CD4-positive, alpha-beta T cell (primary cell): ENCODE measurements around the gene GJD2. TPM values are rescaled to one million over a fixed set of nuclear protein-coding genes. Genes with fewer than 3 reads are reported as not detected.

Source experiments
- ATAC-seq: fragments of 200-7000 bp; cut with Tn5 transposase; one replicate; pipeline ENCODE4 v1.10.0; 2022; ENCODE audit warnings: mild to moderate bottlenecking; ENCODE audit not compliant: poor library complexity
- CTCF ChIA-PET: fragments of 350-600 bp; sonication (Branson Sonifier 250); formaldehyde crosslinking; loops from one replicate; lab custom pipeline; 2021; ENCODE audit warnings: antibody characterized with exemption, inconsistent platforms; lab: Charles Lee
- POLR2A ChIA-PET: fragments of 350-600 bp; sonication (Branson Sonifier 250); formaldehyde crosslinking; loops from one replicate; lab custom pipeline; 2021; ENCODE audit warnings: antibody characterized with exemption, inconsistent platforms; lab: Charles Lee
- DNase-seq, 14 experiments: peaks; one replicate each; pipeline ENCODE4 v3.0.0-alpha.2; 2013 to 2020; ENCODE audit warnings: mixed read lengths in 2 of 14
- H3K27ac ChIP-seq, 2 donors: one replicate each; pipeline versions ENCODE4 v1.5.1 to v1.7.0; 2013; ENCODE audit warnings: low read length in 2 of 2, low read depth in 1 of 2, mild to moderate bottlenecking in 1 of 2
- H3K27me3 ChIP-seq, 2 experiments: 1 replicate in 1 of 2; 2 replicates in 1 of 2; pipeline versions ENCODE4 v1.6.1 to v1.7.0; 2013; ENCODE audit warnings: low read length in 2 of 2, control low read depth in 1 of 2, mild to moderate bottlenecking in 1 of 2, moderate library complexity in 1 of 2; ENCODE audit not compliant: insufficient read depth in 2 of 2, control insufficient read depth in 1 of 2
- H3K36me3 ChIP-seq: one replicate; pipeline ENCODE4 v1.6.1; 2013; ENCODE audit warnings: low read length, control low read depth; ENCODE audit not compliant: insufficient read depth
- H3K4me1 ChIP-seq: one replicate; pipeline ENCODE4 v1.6.1; 2013; ENCODE audit warnings: low read length, control low read depth; ENCODE audit not compliant: insufficient read depth
- H3K4me3 ChIP-seq: one replicate; pipeline ENCODE4 v1.5.1; 2013; ENCODE audit warnings: mild to moderate bottlenecking, low read length, moderate library complexity
- H3K9me3 ChIP-seq, 2 experiments: 1 replicate in 1 of 2; 2 replicates in 1 of 2; pipeline versions ENCODE4 v1.6.1 to v1.7.0; 2013; ENCODE audit warnings: low read length in 2 of 2, mild to moderate bottlenecking in 2 of 2, control low read depth in 1 of 2, moderate library complexity in 1 of 2; ENCODE audit not compliant: control insufficient read depth in 1 of 2, insufficient read depth in 1 of 2
- H3K27ac Mint-ChIP-seq: one replicate; pipeline ENCODE4 v1.8.0; 2020; ENCODE audit warnings: mixed read lengths
- H3K27me3 Mint-ChIP-seq: one replicate; pipeline ENCODE4 v1.8.0; 2021; ENCODE audit warnings: mixed read lengths
- H3K36me3 Mint-ChIP-seq: one replicate; pipeline ENCODE4 v1.8.0; 2021; ENCODE audit warnings: low read depth, mixed read lengths
- H3K4me1 Mint-ChIP-seq: one replicate; pipeline ENCODE4 v1.8.0; 2021; ENCODE audit warnings: low read depth, mixed read lengths
- H3K4me3 Mint-ChIP-seq: one replicate; pipeline ENCODE4 v1.8.0; 2020; ENCODE audit warnings: mild to moderate bottlenecking, mixed read lengths
- H3K9me3 Mint-ChIP-seq: one replicate; pipeline ENCODE4 v1.8.0; 2020; ENCODE audit warnings: mixed read lengths
- intact Hi-C, 2 experiments: fragments of 100-400 bp; cut with DNase I in 1 of 2; cut with micrococcal nuclease in 1 of 2; formaldehyde crosslinking; loops; one replicate each; pipeline versions ENCODE4 v1.15.1 to v1.9.0; 2023 to 2025; cut with DNase I, micrococcal nuclease
- total RNA-seq, 174 experiments: library from RNA in 2 of 174; stranded (reverse) in 2 of 174; gene quantifications; one replicate each; pipeline ENCODE4 v1.2.3 and lab custom pipeline; 2021 to 2026
- TF ChIP-seq, protein P1 (sequence below): fragments of 200-600 bp; IDR thresholded peaks from one replicate; pipeline ENCODE4 v1.8.0; 2022; ENCODE audit warnings: antibody characterized with exemption, mild to moderate bottlenecking

GJD2 gene
- total RNA-seq, 2 experiments from 2014 or later = not detected

GRCh38 chr15:34726406-34727100, 28.2 kb downstream of the GJD2 start:
- no peak for DNase-seq
- H3K27me3 Mint-ChIP-seq = peaks cover 59% of the 10 kb centered on the region
- Histone ChIP-seq H3K9me3 (no peaks in the 10 kb centered on the region), H3K4me3 (no peak overlapping the region), H3K36me3 (no peaks in the 10 kb centered on the region), H3K27me3 (peaks cover 13 to 17% of the 10 kb centered on the region in 2 experiments), H3K4me1 (no peaks in the 10 kb centered on the region), H3K27ac (no peak overlapping the region)
- H3K9me3 Mint-ChIP-seq = no peaks in the 10 kb centered on the region
- TF ChIP-seq, protein P1, sequence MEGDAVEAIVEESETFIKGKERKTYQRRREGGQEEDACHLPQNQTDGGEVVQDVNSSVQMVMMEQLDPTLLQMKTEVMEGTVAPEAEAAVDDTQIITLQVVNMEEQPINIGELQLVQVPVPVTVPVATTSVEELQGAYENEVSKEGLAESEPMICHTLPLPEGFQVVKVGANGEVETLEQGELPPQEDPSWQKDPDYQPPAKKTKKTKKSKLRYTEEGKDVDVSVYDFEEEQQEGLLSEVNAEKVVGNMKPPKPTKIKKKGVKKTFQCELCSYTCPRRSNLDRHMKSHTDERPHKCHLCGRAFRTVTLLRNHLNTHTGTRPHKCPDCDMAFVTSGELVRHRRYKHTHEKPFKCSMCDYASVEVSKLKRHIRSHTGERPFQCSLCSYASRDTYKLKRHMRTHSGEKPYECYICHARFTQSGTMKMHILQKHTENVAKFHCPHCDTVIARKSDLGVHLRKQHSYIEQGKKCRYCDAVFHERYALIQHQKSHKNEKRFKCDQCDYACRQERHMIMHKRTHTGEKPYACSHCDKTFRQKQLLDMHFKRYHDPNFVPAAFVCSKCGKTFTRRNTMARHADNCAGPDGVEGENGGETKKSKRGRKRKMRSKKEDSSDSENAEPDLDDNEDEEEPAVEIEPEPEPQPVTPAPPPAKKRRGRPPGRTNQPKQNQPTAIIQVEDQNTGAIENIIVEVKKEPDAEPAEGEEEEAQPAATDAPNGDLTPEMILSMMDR = no peak
- H3K27ac Mint-ChIP-seq = no peak overlapping the region
- H3K4me1 Mint-ChIP-seq = no peaks in the 10 kb centered on the region
- H3K36me3 Mint-ChIP-seq = no peaks in the 10 kb centered on the region
- ChIA-PET POLR2A (no interaction called here), CTCF (no interaction called here)
- H3K4me3 Mint-ChIP-seq = no peak overlapping the region
- intact Hi-C loops = no loop called here
- no peak for ATAC-seq

DNA sequence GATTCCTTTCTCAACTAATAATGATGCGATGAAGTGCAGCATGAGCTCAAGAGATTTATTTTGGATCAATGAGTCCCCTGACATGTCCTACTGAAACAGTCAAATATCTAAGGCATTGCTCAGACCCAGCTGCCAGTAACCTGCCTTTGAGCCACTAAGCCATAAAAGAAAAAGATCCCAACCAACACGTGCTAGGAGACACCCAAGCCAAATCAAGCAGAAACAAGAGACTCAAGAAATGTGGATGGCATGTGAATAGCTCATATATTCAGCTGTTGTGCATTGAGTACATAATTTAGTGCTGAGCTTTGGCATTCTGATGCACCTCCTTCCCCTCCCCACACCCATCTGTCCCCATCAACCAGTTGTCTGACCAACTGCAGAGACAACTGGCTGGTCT, 29.2 kb downstream of the GJD2 start:
- H3K4me3 Mint-ChIP-seq = no peak overlapping the region
- Histone ChIP-seq H3K27me3 (peaks cover 13 to 17% of the 10 kb centered on the region in 2 experiments), H3K4me1 (no peaks in the 10 kb centered on the region)

GRCh38 chr15:34724481-34724880, 30.3 kb downstream of the GJD2 start:
- H3K27me3 Mint-ChIP-seq = peaks cover 76% of the 10 kb centered on the region
- Histone ChIP-seq H3K9me3 (no peaks in the 10 kb centered on the region), H3K27ac (no peak overlapping the region), H3K36me3 (no peaks in the 10 kb centered on the region), H3K27me3 (peaks cover 17% of the 10 kb centered on the region in 2 experiments), H3K4me1 (no peaks in the 10 kb centered on the region), H3K4me3 (no peak overlapping the region)
- no peak for ATAC-seq
- DNase-seq = no peak
- ChIA-PET CTCF (no interaction called here), POLR2A (no interaction called here)
- no peak overlapping the region for H3K4me3 Mint-ChIP-seq
- no peaks in the 10 kb centered on the region for H3K36me3 Mint-ChIP-seq
- H3K4me1 Mint-ChIP-seq = no peaks in the 10 kb centered on the region
- intact Hi-C loops = no loop called here
- TF ChIP-seq, protein P1 = no peak
- no peaks in the 10 kb centered on the region for H3K9me3 Mint-ChIP-seq
- H3K27ac Mint-ChIP-seq = no peak overlapping the region

More for the DNA sequence above, 29.2 kb downstream of the GJD2 start:
- Mint-ChIP-seq H3K4me1 (no peaks in the 10 kb centered on the region), H3K27me3 (peaks cover 67% of the 10 kb centered on the region), H3K36me3 (no peaks in the 10 kb centered on the region), H3K9me3 (no peaks in the 10 kb centered on the region), H3K27ac (no peak overlapping the region)
- POLR2A ChIA-PET = no interaction called here
- H3K27ac ChIP-seq = no peak overlapping the region
- intact Hi-C loops = no loop called here
- CTCF ChIA-PET = no interaction called here
- TF ChIP-seq, protein P1 = no peak
- ATAC-seq (no peak), DNase-seq (no peak)
- H3K4me3 ChIP-seq = no peak overlapping the region
- H3K9me3 ChIP-seq = no peaks in the 10 kb centered on the region
- no peaks in the 10 kb centered on the region for H3K36me3 ChIP-seq
